ENCODE measurements around the gene RIPPLY3. TPM values are rescaled to one million over a fixed set of nuclear protein-coding genes. Genes with fewer than 3 reads are reported as not detected.

RIPPLY3 gene
- total RNA-seq, 2 experiments from 2014 or later, result not detected

- POLR2A ChIA-PET, result no interaction called here
- Histone ChIP-seq H3K4me2 (ENCODE audit: low read length) (no peak overlapping the region), H3K9me2 (ENCODE audit: insufficient read depth, low read length) (no peaks in the 10 kb centered on the region), H3K9me3 (ENCODE audit: low read length) (no peaks in the 10 kb centered on the region), H3K4me1 (ENCODE audit: insufficient read depth, low read length, poor library complexity, severe bottlenecking) (peaks cover 35% of the 10 kb centered on the region), H3K4me3 (ENCODE audit: low read depth, low read length, poor library complexity, severe bottlenecking) (no peak overlapping the region), H2AFZ (ENCODE audit: low read length) (no peak overlapping the region), H3K36me3 (ENCODE audit: insufficient read depth, low read length) (no peaks in the 10 kb centered on the region), H4K20me1 (ENCODE audit: insufficient read depth, low read length) (no peaks in the 10 kb centered on the region), H3K79me2 (ENCODE audit: insufficient read depth, low read depth, low read length) (no peaks in the 10 kb centered on the region), H3K27ac (ENCODE audit: low read depth, low read length, poor library complexity, severe bottlenecking) (no peak overlapping the region)
- BruUV-seq (replicated peaks), result no TSS peak
- DNase-seq (ENCODE audit: low spot score), result no peak
- CTCF ChIA-PET (ENCODE audit: unreplicated experiment), result no interaction called here
- TF ChIP-seq CTCF (conservative IDR thresholded peaks at IDR 0.05; ENCODE audit: low read length) (no peak), EZH2phosphoT487 (IDR thresholded peaks at IDR 0.05; ENCODE audit: borderline replicate concordance, low read depth, low read length) (no peak)
- intact Hi-C loops (cut with micrococcal nuclease; ENCODE audit: unreplicated experiment), result no loop called here
Observed at GRCh38 chr21:37059181-37059580, 52.7 kb downstream of the RIPPLY3 start.

- CTCF ChIA-PET (ENCODE audit: unreplicated experiment), result no interaction called here
- no peak overlapping the region for H2AFZ ChIP-seq (ENCODE audit: low read length)
- no peaks in the 10 kb centered on the region for H3K9me2 ChIP-seq (ENCODE audit: insufficient read depth, low read length)
- no peak overlapping the region for H3K4me2 ChIP-seq (ENCODE audit: low read length)
- no peak overlapping the region for H3K27ac ChIP-seq (ENCODE audit: low read depth, low read length, poor library complexity, severe bottlenecking)
- POLR2A ChIA-PET, result no interaction called here
- no peak overlapping the region for H3K4me3 ChIP-seq (ENCODE audit: low read depth, low read length, poor library complexity, severe bottlenecking)
- peaks cover 43% of the 10 kb centered on the region for H3K4me1 ChIP-seq (ENCODE audit: insufficient read depth, low read length, poor library complexity, severe bottlenecking)
- BruUV-seq (replicated peaks), result no TSS peak
- H3K79me2 ChIP-seq (ENCODE audit: insufficient read depth, low read depth, low read length), result no peaks in the 10 kb centered on the region
- DNase-seq (ENCODE audit: low spot score), result peak; percentile 26
- no peaks in the 10 kb centered on the region for H3K9me3 ChIP-seq (ENCODE audit: low read length)
- intact Hi-C loops (cut with micrococcal nuclease; ENCODE audit: unreplicated experiment), result no loop called here
- TF ChIP-seq EZH2phosphoT487 (IDR thresholded peaks at IDR 0.05; ENCODE audit: borderline replicate concordance, low read depth, low read length) (no peak), CTCF (conservative IDR thresholded peaks at IDR 0.05; ENCODE audit: low read length) (no peak)
- no peaks in the 10 kb centered on the region for H4K20me1 ChIP-seq (ENCODE audit: insufficient read depth, low read length)
- peaks cover 4% of the 10 kb centered on the region; the same call in 1 of the 2 replicates for H3K36me3 ChIP-seq (ENCODE audit: insufficient read depth, low read length)
Observed at GRCh38 chr21:37060296-37060695, 53.8 kb downstream of the RIPPLY3 start.

GRCh38 chr21:37061926-37062592 is 55.6 kb downstream of the RIPPLY3 start:
- ChIA-PET POLR2A (interaction anchor here (0.6 to 1.3 kb wide), 3 partner anchors 9 to 12 kb away, joined by 3 to 5 read pairs (median 5); no protein-coding TSS in a partner anchor), CTCF (ENCODE audit: unreplicated experiment) (interaction anchor here (0.6 kb wide), 1 partner anchor 357 kb away, joined by 3 read pairs; no protein-coding TSS in a partner anchor)
- DNase-seq (ENCODE audit: low spot score), result peak; percentile 37
- H3K27ac ChIP-seq (ENCODE audit: low read depth, low read length, poor library complexity, severe bottlenecking), result peak overlapping the region; percentile 15
- H3K9me3 ChIP-seq (ENCODE audit: low read length), result no peaks in the 10 kb centered on the region
- peak overlapping the region; percentile 54 for H3K4me2 ChIP-seq (ENCODE audit: low read length)
- peak overlapping the region; percentile 8 for H3K4me3 ChIP-seq (ENCODE audit: low read depth, low read length, poor library complexity, severe bottlenecking)
- no peaks in the 10 kb centered on the region for H4K20me1 ChIP-seq (ENCODE audit: insufficient read depth, low read length)
- BruUV-seq (replicated peaks), result no TSS peak
- H3K36me3 ChIP-seq (ENCODE audit: insufficient read depth, low read length), result peaks cover 8% of the 10 kb centered on the region; the same call in 1 of the 2 replicates
- peaks cover 43% of the 10 kb centered on the region for H3K4me1 ChIP-seq (ENCODE audit: insufficient read depth, low read length, poor library complexity, severe bottlenecking)
- intact Hi-C loops (cut with micrococcal nuclease; ENCODE audit: unreplicated experiment), result no loop called here
- peak overlapping the region; percentile 2; the same call in 1 of the 2 replicates for H2AFZ ChIP-seq (ENCODE audit: low read length)
- no peaks in the 10 kb centered on the region for H3K79me2 ChIP-seq (ENCODE audit: insufficient read depth, low read depth, low read length)
- no peaks in the 10 kb centered on the region for H3K9me2 ChIP-seq (ENCODE audit: insufficient read depth, low read length)
- TF ChIP-seq EZH2phosphoT487 (IDR thresholded peaks at IDR 0.05; ENCODE audit: borderline replicate concordance, low read depth, low read length), result no peak
- no peak for TF ChIP-seq CTCF (conservative IDR thresholded peaks at IDR 0.05; ENCODE audit: low read length)
